K562 (cell line): ENCODE data around the gene WSCD2. TPM values are rescaled to one million over a fixed set of nuclear protein-coding genes. Genes with fewer than 3 reads are reported as not detected.

Experiments
- ATAC-seq: fragments of 200-7000 bp; cut with Tn5 transposase; 3 replicates; pipeline ENCODE4 v1.9.1; 2020; ENCODE audit warnings: moderate library complexity
- BruUV-seq: library from RNA; stranded (reverse); fragments of 400-500 nt; replicated peaks from 2 replicates; lab custom pipeline; 2021; lab: Mats Ljungman, UMichigan
- CTCF ChIA-PET: fragments of 300-600 bp; formaldehyde crosslinking; extraction: SDS; loops from one replicate; lab custom pipeline; 2021; ENCODE audit warnings: low intra/inter-chr PET ratio; lab: Yijun Ruan, JAX
- POLR2A ChIA-PET: fragments of 300-600, 350-650 bp; sonication (Branson Sonifier 250); formaldehyde crosslinking; extraction: SDS; loops from one replicate; lab custom pipeline; 2021; ENCODE audit warnings: antibody characterized with exemption, inconsistent platforms; lab: Yijun Ruan, JAX
- DNase-seq, 4 experiments: peaks; one replicate each; pipeline versions ENCODE4 v3.0.0 to v3.0.0-alpha.2; 2011 to 2018; ENCODE audit warnings: low spot score in 3 of 4, mixed read lengths in 3 of 4; ENCODE audit errors: extremely low read depth in 1 of 4
- FAIRE-seq: peaks from 2 replicates; lab custom pipeline; 2011; peaks lifted over from hg19 to GRCh38; lab: Jason Lieb, UNC
- H2AFZ ChIP-seq: 2 replicates; pipeline ENCODE4 v1.6.0; 2011; ENCODE audit warnings: low read depth, low read length, control low read depth, inconsistent platforms
- H3K27ac ChIP-seq: fragments of 200-600 bp; 3 replicates; pipeline ENCODE4 v1.8.0; 2011; ENCODE audit warnings: low read depth, mild to moderate bottlenecking, control low read depth, inconsistent platforms, low read length, moderate library complexity, mixed read lengths; ENCODE audit errors: extremely low read depth
- H3K27me3 ChIP-seq, 2 experiments: fragments of 300-600 bp in 1 of 2; 2 replicates in 1 of 2; 3 replicates in 1 of 2; pipeline versions ENCODE4 v1.6.0 to v1.8.0; 2011; ENCODE audit warnings: inconsistent platforms in 2 of 2, low read length in 2 of 2, mild to moderate bottlenecking in 1 of 2, mixed read lengths in 1 of 2, moderate library complexity in 1 of 2; ENCODE audit not compliant: control insufficient read depth in 2 of 2, insufficient read depth in 2 of 2
- H3K36me3 ChIP-seq: fragments of 300-600 bp; 3 replicates; pipeline ENCODE4 v1.8.0; 2011; ENCODE audit warnings: mild to moderate bottlenecking, low read length, inconsistent platforms; ENCODE audit not compliant: control insufficient read depth, insufficient read depth
- H3K4me1 ChIP-seq, 2 experiments: fragments of 200-600 bp in 1 of 2; replicated peaks in 1 of 2; 2 replicates in 1 of 2; 3 replicates in 1 of 2; pipeline versions ENCODE4 v1.5.1 to v1.8.0; 2011; ENCODE audit warnings: inconsistent platforms in 2 of 2, low read length in 2 of 2, mild to moderate bottlenecking in 1 of 2, mixed read lengths in 1 of 2, moderate library complexity in 1 of 2; ENCODE audit not compliant: control insufficient read depth in 2 of 2, insufficient read depth in 2 of 2
- H3K4me2 ChIP-seq: 2 replicates; pipeline ENCODE4 v1.6.1; 2011; ENCODE audit warnings: low read length, control low read depth, inconsistent platforms, mixed read lengths; ENCODE audit not compliant: insufficient read depth
- H3K4me3 ChIP-seq: fragments of 200-600 bp; sonication (generic), shearing (Covaris generic); 2 replicates; pipeline ENCODE4 v1.5.1; 2016; ENCODE audit warnings: control low read depth, inconsistent platforms
- H3K79me2 ChIP-seq: fragments of 200-600 bp; 3 replicates; pipeline ENCODE4 v1.8.0; 2011; ENCODE audit warnings: low read length, inconsistent platforms; ENCODE audit not compliant: control insufficient read depth, insufficient read depth
- H3K9ac ChIP-seq, 2 experiments: 2 replicates each; pipeline versions ENCODE4 v1.6.0 to v1.6.1; 2011; ENCODE audit warnings: low read depth in 2 of 2, low read length in 2 of 2, control low read depth in 1 of 2, inconsistent platforms in 1 of 2, mild to moderate bottlenecking in 1 of 2, mixed read lengths in 1 of 2; ENCODE audit not compliant: insufficient read depth in 1 of 2
- H3K9me1 ChIP-seq: one replicate; pipeline ENCODE4 v1.6.0; 2011; ENCODE audit warnings: inconsistent platforms, mild to moderate bottlenecking, low read length, moderate library complexity; ENCODE audit not compliant: control insufficient read depth, insufficient read depth
- H3K9me3 ChIP-seq: replicated peaks from 2 replicates; pipeline ENCODE4 v1.5.1; 2011; ENCODE audit warnings: low read depth, low read length, inconsistent platforms; ENCODE audit not compliant: control insufficient read depth, insufficient read depth
- H4K20me1 ChIP-seq: replicated peaks from 2 replicates; pipeline ENCODE4 v1.6.1; 2011; ENCODE audit warnings: low read length, inconsistent platforms, mixed read lengths; ENCODE audit not compliant: control insufficient read depth, insufficient read depth
- FOXM1 ChIP-seq, 2 experiments: fragments of 450-650 bp in 1 of 2; sonication (generic) in 1 of 2; formaldehyde crosslinking in 1 of 2; IDR thresholded peaks; 2 replicates each; pipeline versions ENCODE4 v1.6.1 to v1.9.0; 2017 to 2022; ENCODE audit warnings: low read depth in 2 of 2, mild to moderate bottlenecking in 2 of 2, missing genetic modification reagents in 1 of 2, moderate library complexity in 1 of 2
- MTA1 ChIP-seq: fragments of 450-650 bp; IDR thresholded peaks from 2 replicates; pipeline ENCODE4 v1.6.1; 2017; ENCODE audit warnings: borderline replicate concordance
- SP2 ChIP-seq: IDR thresholded peaks from 2 replicates; pipeline ENCODE4 v1.6.1; 2011; ENCODE audit warnings: mild to moderate bottlenecking, low read depth, low read length, moderate library complexity; ENCODE audit not compliant: poor library complexity, severe bottlenecking; ENCODE audit errors: extremely low read depth
- TCFL5 ChIP-seq: fragments of 250-450 bp; sonication (Bioruptor Pico); conservative IDR thresholded peaks from 2 replicates; pipeline ENCODE4 v1.6.1; 2021; ENCODE audit warnings: mild to moderate bottlenecking, moderate library complexity, matching md5 sums
- ZNF263 ChIP-seq: sonication (generic); formaldehyde crosslinking; IDR thresholded peaks from 2 replicates; pipeline ENCODE4 v1.8.0; 2022; ENCODE audit warnings: mild to moderate bottlenecking, missing genetic modification reagents, borderline replicate concordance
- ZNF316 ChIP-seq: fragments of 450-650 bp; IDR thresholded peaks from 2 replicates; pipeline ENCODE4 v1.6.1; 2016
- ZNF584 ChIP-seq: fragments of 200-800 bp; sonication (Bioruptor generic); IDR thresholded peaks from 2 replicates; pipeline ENCODE4 v1.6.1; 2016; ENCODE audit warnings: low read depth, mild to moderate bottlenecking, missing genetic modification characterization, missing compliant biosample characterization
- WGBS: fragments of 100-300 bp; shearing (Covaris generic); methylation state at CpG from one replicate; pipeline ENCODE4 v1.1.6; 2016; ENCODE audit warnings: low coverage, mixed read lengths; ENCODE audit not compliant: insufficient coverage; ENCODE audit errors: missing lambda C conversion rate; 5-methylcytosine and 5-hydroxymethylcytosine counted together
- in situ Hi-C: fragments of 300-500 bp; cut with MboI; formaldehyde crosslinking; loops from 4 replicates; pipeline ENCODE4 v1.15.0; 2018; ENCODE audit warnings: inconsistent platforms, mixed read lengths
- intact Hi-C: fragments of 100-400 bp; cut with micrococcal nuclease; formaldehyde crosslinking; loops from 2 replicates; pipeline ENCODE4 v1.14.2; 2022
- polyA plus RNA-seq, 8 experiments: library from polyadenylated mRNA; depleted of rRNA in 4 of 8; stranded (reverse) in 5 of 8; unstranded in 3 of 8; fragments of >200 nt; fragmentation: Nextera tagmentation in 2 of 8; fragmentation: Illumina TruSeq in 1 of 8; extraction: Ambion mirVana in 2 of 8; extraction: Trizol in 1 of 8; gene quantifications; 2 replicates each; pipeline versions ENCODE4 v1.2.1 to v1.2.3, GENCODE V29; 2011 to 2014; ENCODE audit warnings: inconsistent platforms in 1 of 8, missing spikeins in 1 of 8
- total RNA-seq, 7 experiments: library from RNA; depleted of rRNA in 6 of 7; stranded (reverse); fragments of >200 nt in 6 of 7; fragmentation: Illumina TruSeq in 2 of 7; extraction: Trizol in 2 of 7; gene quantifications; 2 replicates each; pipeline versions ENCODE4 v1.2.1 to v1.2.3, GENCODE V29; 2011 to 2021; ENCODE audit warnings: low replicate concordance in 1 of 7

Gene WSCD2
- total and polyA plus RNA-seq, 9 of the 15 experiments (the other 6 are each of a cell fraction or from before 2014, with no cell fraction given): 0.72 to 14.1 (median 4.0) TPM

DNA sequence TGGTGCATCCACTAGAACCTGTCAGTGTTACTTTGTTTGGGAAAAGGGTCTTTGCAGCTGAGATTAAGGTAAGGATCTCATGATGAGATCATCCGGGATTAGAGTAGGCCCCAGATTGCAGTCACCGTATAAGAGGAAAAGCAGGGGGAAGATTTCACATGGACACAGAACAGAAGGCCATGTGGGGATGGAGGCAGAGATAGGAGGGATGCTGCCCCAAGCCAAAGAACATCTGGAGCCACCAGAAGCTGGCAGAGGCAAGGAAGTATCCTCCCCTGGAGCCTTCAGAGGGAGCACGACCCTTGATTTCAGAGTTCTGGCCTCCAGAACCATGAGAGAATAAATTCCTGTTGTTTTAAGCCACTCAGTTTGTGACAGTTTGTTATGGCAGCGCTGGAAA is 170.4 kb downstream of the WSCD2 start:
- in situ Hi-C loops: no loop called here
- Histone ChIP-seq H3K27ac (no peak overlapping the region), H3K79me2 (no peaks in the 10 kb centered on the region), H3K9me1 (no peaks in the 10 kb centered on the region), H3K9me3 (no peaks in the 10 kb centered on the region), H2AFZ (no peak overlapping the region), H3K9ac (no peak overlapping the region), H3K36me3 (no peaks in the 10 kb centered on the region), H4K20me1 (peaks cover 5% of the 10 kb centered on the region; the same call in 1 of the 2 replicates), H3K4me3 (no peak overlapping the region), H3K4me1 (peaks cover 0 to 4% of the 10 kb centered on the region in 2 experiments; a peak in 1 of 5 replicates), H3K4me2 (no peak overlapping the region), H3K27me3 (peaks cover 22 to 30% of the 10 kb centered on the region in 2 experiments)
- no TSS peak for BruUV-seq
- ATAC-seq: no peak
- ChIA-PET POLR2A (no interaction called here), CTCF (no interaction called here)
- TF ChIP-seq MTA1 (no peak), FOXM1 (IDR thresholded peaks at IDR 0.05; ENCODE audit: low read depth) (no peak), FOXM1 (CRISPR knock-in tag; IDR thresholded peaks at IDR 0.05; ENCODE audit: low read depth) (no peak), ZNF584 (no peak), TCFL5 (CRISPR knock-in tag) (no peak), ZNF263 (CRISPR knock-in tag) (no peak), SP2 (no peak), ZNF316 (no peak)
- intact Hi-C loops: no loop called here
- WGBS: 3% methylated on average over 4 of the region's 4 CpGs
- FAIRE-seq: no peak
- DNase-seq: no peak

Other genes starting within 250 kb of the WSCD2 start
- 0.16 and 0.32 TPM in 2 replicates for gene CMKLR1, start 210.0 kb downstream of the WSCD2 start, total RNA-seq (2014; rRNA removed)
- 0.11 and 0.29 TPM in 2 replicates for gene CMKLR1, start 210.0 kb downstream of the WSCD2 start, total RNA-seq (2014; rRNA removed; fragmentation: Illumina TruSeq; extraction: Trizol)
- 0.15 and 0.33 TPM in 2 replicates for gene CMKLR1, start 210.0 kb downstream of the WSCD2 start, total RNA-seq (2015; rRNA removed; fragmentation: Illumina TruSeq; extraction: Trizol)
- gene CMKLR1, start 210.0 kb downstream of the WSCD2 start, total RNA-seq (2021): 0.20 and 0.29 TPM in 2 replicates
- 0.30 and 1.4 TPM in 2 replicates for gene CMKLR1, start 210.0 kb downstream of the WSCD2 start, polyA plus RNA-seq (2011; rRNA removed)
- 0.33 and 0.67 TPM in 2 replicates for gene CMKLR1, start 210.0 kb downstream of the WSCD2 start, polyA plus RNA-seq (2014; fragmentation: Illumina TruSeq; extraction: Trizol)
- gene CMKLR1, start 210.0 kb downstream of the WSCD2 start, polyA plus RNA-seq (2014; fragmentation: Nextera tagmentation; extraction: Ambion mirVana): under 1 TPM; 0.11 to 0.13 TPM
- 0.12 and 0.36 TPM in 2 replicates for gene CMKLR1, start 210.0 kb downstream of the WSCD2 start, polyA plus RNA-seq (2014; rRNA removed)